ENCODE measurements around the gene GBX1. TPM values are rescaled to one million over a fixed set of nuclear protein-coding genes. Genes with fewer than 3 reads are reported as not detected.

The GBX1 gene
- total RNA-seq, 1 experiment from 2014 or later: not detected

DNA sequence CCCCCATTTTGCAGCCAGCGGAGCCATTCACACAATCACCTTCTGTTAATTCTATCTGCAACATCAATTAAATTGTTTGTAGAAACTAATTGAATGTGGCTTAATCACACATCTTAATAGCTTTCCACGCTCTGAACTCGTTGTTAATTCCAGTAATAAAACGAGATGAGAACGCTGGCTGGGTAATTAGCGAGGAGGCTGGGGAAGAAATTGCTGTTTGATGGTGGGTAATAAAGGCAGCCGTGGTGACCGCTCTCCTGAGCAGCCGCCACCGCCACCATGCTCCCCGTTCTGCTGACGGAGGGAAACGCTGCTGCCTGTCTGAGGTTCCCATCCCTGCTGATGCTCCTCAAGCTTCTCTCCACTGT is 36.3 kb downstream of the GBX1 start:
- no peak overlapping the region for H2BK120ac ChIP-seq (ENCODE audit: low read depth, low read length, poor library complexity, severe bottlenecking)
- no peak overlapping the region for H3K27ac Mint-ChIP-seq
- H4K20me1 ChIP-seq (ENCODE audit: control insufficient read depth, insufficient read depth, insufficient read length): no peaks in the 10 kb centered on the region
- no peak overlapping the region for H2BK12ac ChIP-seq (ENCODE audit: insufficient read length, low read depth, low read length)
- no peaks in the 10 kb centered on the region; the same call in 1 of the 2 replicates for H3K4me1 ChIP-seq (ENCODE audit: insufficient read depth, low read length)
- no peak overlapping the region for H3K27ac ChIP-seq (ENCODE audit: insufficient read length, low read depth, low read length)
- no peak overlapping the region for H2AK5ac ChIP-seq (ENCODE audit: insufficient read length, low read length)
- no peak overlapping the region for H3K4ac ChIP-seq (ENCODE audit: low read depth, low read length)
- no peak overlapping the region for H4K5ac ChIP-seq (ENCODE audit: insufficient read length, low read depth, low read length)
- H3K79me1 ChIP-seq (ENCODE audit: insufficient read depth, low read depth, low read length, poor library complexity, severe bottlenecking): no peaks in the 10 kb centered on the region
- no peak overlapping the region for H4K8ac ChIP-seq (replicated peaks; ENCODE audit: insufficient read length, low read depth, low read length)
- peaks cover 27 to 61% (median 28%) of the 10 kb centered on the region in 3 experiments for H3K36me3 Mint-ChIP-seq (ENCODE audit: insufficient read depth in 1 of 3, low read depth in 3 of 3)
- no peak overlapping the region for H2AFZ ChIP-seq (ENCODE audit: low read length)
- no peaks in the 10 kb centered on the region for H3K27me3 ChIP-seq (ENCODE audit: insufficient read depth, low read length)
- no peak overlapping the region for H3T11ph ChIP-seq (ENCODE audit: low read length)
- no peak for DNase-seq
- TF ChIP-seq, protein P1, sequence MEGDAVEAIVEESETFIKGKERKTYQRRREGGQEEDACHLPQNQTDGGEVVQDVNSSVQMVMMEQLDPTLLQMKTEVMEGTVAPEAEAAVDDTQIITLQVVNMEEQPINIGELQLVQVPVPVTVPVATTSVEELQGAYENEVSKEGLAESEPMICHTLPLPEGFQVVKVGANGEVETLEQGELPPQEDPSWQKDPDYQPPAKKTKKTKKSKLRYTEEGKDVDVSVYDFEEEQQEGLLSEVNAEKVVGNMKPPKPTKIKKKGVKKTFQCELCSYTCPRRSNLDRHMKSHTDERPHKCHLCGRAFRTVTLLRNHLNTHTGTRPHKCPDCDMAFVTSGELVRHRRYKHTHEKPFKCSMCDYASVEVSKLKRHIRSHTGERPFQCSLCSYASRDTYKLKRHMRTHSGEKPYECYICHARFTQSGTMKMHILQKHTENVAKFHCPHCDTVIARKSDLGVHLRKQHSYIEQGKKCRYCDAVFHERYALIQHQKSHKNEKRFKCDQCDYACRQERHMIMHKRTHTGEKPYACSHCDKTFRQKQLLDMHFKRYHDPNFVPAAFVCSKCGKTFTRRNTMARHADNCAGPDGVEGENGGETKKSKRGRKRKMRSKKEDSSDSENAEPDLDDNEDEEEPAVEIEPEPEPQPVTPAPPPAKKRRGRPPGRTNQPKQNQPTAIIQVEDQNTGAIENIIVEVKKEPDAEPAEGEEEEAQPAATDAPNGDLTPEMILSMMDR (conservative IDR thresholded peaks at IDR 0.05): no peak
- no peak overlapping the region for H3K56ac ChIP-seq (ENCODE audit: insufficient read length, low read depth, low read length)
- H2BK15ac ChIP-seq (ENCODE audit: low read depth, low read length): no peak overlapping the region
- WGBS (ENCODE audit: extremely low coverage, insufficient read length, low lambda C conversion rate): no CpG with 5 or more reads among the region's 13 CpGs
- peaks cover 7% of the 10 kb centered on the region for H3K27me3 Mint-ChIP-seq (ENCODE audit: low read depth)
- H3K4me3 Mint-ChIP-seq: no peak overlapping the region
- H2BK5ac ChIP-seq (ENCODE audit: insufficient read length, low read length): no peak overlapping the region
- no peak overlapping the region for H3K23ac ChIP-seq (ENCODE audit: insufficient read length, low read depth, low read length)
- no peak overlapping the region for H3K9ac ChIP-seq (ENCODE audit: extremely low read depth, insufficient read length, low read length)
- H3K14ac ChIP-seq (ENCODE audit: insufficient read depth, low read length): no peak overlapping the region
- no peak overlapping the region for H2BK20ac ChIP-seq (ENCODE audit: low read depth, low read length, poor library complexity, severe bottlenecking)
- no peak overlapping the region for H3K4me2 ChIP-seq (ENCODE audit: insufficient read depth, insufficient read length, low read length)
- H3K79me2 ChIP-seq (ENCODE audit: insufficient read depth, low read length): no peaks in the 10 kb centered on the region
- no peak overlapping the region for H4K91ac ChIP-seq (ENCODE audit: insufficient read length, low read depth, low read length)
- no peaks in the 10 kb centered on the region for H3K9me3 ChIP-seq (ENCODE audit: control insufficient read depth, low read depth, low read length)
- no peaks in the 10 kb centered on the region; a peak in 2 of 5 replicates for H3K9me3 Mint-ChIP-seq
- H3K18ac ChIP-seq (ENCODE audit: insufficient read length, low read depth, low read length): no peak overlapping the region
- peaks cover 0 to 8% of the 10 kb centered on the region in 2 experiments; a peak in 2 of 4 replicates for H3K4me1 Mint-ChIP-seq
- H3K23me2 ChIP-seq (ENCODE audit: insufficient read length, low read depth, low read length, poor library complexity, severe bottlenecking): peaks cover 3% of the 10 kb centered on the region
